Adrenal gland (tissue), 12 donors: ENCODE data around the gene HSD17B14. TPM values are rescaled to one million over a fixed set of nuclear protein-coding genes. Genes with fewer than 3 reads are reported as not detected.
"Not testable (repeated sequence)": the region's sequence is repeated elsewhere in the genome, so short reads cannot be mapped to it uniquely, and the experiment has no call there.

Experiments
- DNase-seq, 7 donors: peaks; one replicate each; pipeline ENCODE4 v3.0.0-alpha.2; 2019 to 2020
- H3K27ac ChIP-seq, 5 donors: fragments of 200-600 bp; sonication (generic) in 4 of 5; 1 replicate in 3 of 5; 2 replicates in 2 of 5; pipeline versions ENCODE4 v1.5.1 to v1.8.0; 2016 to 2020; ENCODE audit warnings: mild to moderate bottlenecking in 1 of 5
- H3K27me3 ChIP-seq: fragments of 200-600 bp; 2 replicates; pipeline ENCODE4 v1.8.0; 2021
- H3K36me3 ChIP-seq, 2 donors: fragments of 200-600 bp; replicated peaks in 1 of 2; 1 replicate in 1 of 2; 2 replicates in 1 of 2; pipeline versions ENCODE4 v1.5.1 to v1.8.0; 2018 to 2022
- H3K4me1 ChIP-seq, 2 donors: fragments of 200-600 bp; replicated peaks in 1 of 2; 1 replicate in 1 of 2; 2 replicates in 1 of 2; pipeline versions ENCODE4 v1.5.1 to v1.8.0; 2018 to 2021
- H3K4me3 ChIP-seq, 4 donors: fragments of 200-600 bp; sonication (generic) in 3 of 4; one replicate each; pipeline ENCODE4 v1.5.1; 2016 to 2018
- H3K9me3 ChIP-seq, 3 donors: fragments of 200-600 bp; sonication (generic) in 1 of 3; replicated peaks in 1 of 3; 1 replicate in 2 of 3; 2 replicates in 1 of 3; pipeline versions ENCODE4 v1.5.1 to v1.8.0; 2016 to 2021
- CTCF ChIP-seq, 6 experiments: fragments of 450-650 bp in 4 of 6; fragments of 200-600 bp in 2 of 6; sonication (generic) in 1 of 6; IDR thresholded peaks; 1 replicate in 5 of 6; 2 replicates in 1 of 6; pipeline versions ENCODE4 v1.5.1 to v1.8.0; 2016 to 2021; ENCODE audit warnings: antibody characterized with exemption in 6 of 6, mild to moderate bottlenecking in 2 of 6, moderate library complexity in 1 of 6
- POLR2A ChIP-seq, 2 donors: fragments of 450-650 bp; IDR thresholded peaks; one replicate each; pipeline ENCODE4 v1.6.1; 2017; ENCODE audit warnings: antibody characterized with exemption in 2 of 2, mild to moderate bottlenecking in 2 of 2, moderate library complexity in 1 of 2
- WGBS, 4 donors: extraction: QIAGEN DNeasy Blood & Tissue Kit in 2 of 4; methylation state at CpG; one replicate each; pipeline versions ENCODE4 v1.1.5 to v1.1.7; 2013 to 2017; 5-methylcytosine and 5-hydroxymethylcytosine counted together
- intact Hi-C, 2 donors: fragments of 100-400 bp; cut with DNase I; formaldehyde crosslinking; loops; one replicate each; pipeline versions ENCODE4 v1.14.1 to v1.15.0; 2022 to 2023
- polyA plus RNA-seq, 3 donors: library from polyadenylated mRNA; stranded (reverse); fragments of 200-250 nt in 2 of 3; fragments of 350-450 nt in 1 of 3; fragmentation: Illumina TruSeq in 1 of 3; extraction: RNeasy Lipid Tissue Mini Kit (QIAGEN cat#74804) in 1 of 3; gene quantifications; one replicate each; pipeline ENCODE4 v1.2.3, GENCODE V29; 2013 to 2014
- total RNA-seq, 9 donors: library from RNA; depleted of rRNA in 4 of 9; stranded (reverse); fragments of >200 nt in 4 of 9; fragments of 120-200 nt in 1 of 9; fragmentation: NEBNext Ultra II Directional in 1 of 9; extraction: Animal tissue kit (Norgen Biotek cat#: 25700) in 1 of 9; gene quantifications; one replicate each; pipeline versions ENCODE4 v1.1.0 to v1.2.4, GENCODE V29; 2013 to 2023
- donor health status: healthy with polysubstance abuse.
- donor health status: Bipolar disorder and iron deficiency.
- donor health status: DM: yes; HTN: yes; CAD: no.
- donor health status: DM: no; HTN: no; CAD: no.
- donor health status: DM: no; HTN: no; CAD: no.
- donor health status: DM: yes; HTN: yes; CAD: no.

The HSD17B14 gene
- total and polyA plus RNA-seq, 12 donors = 7.4 to 178 (median 40.6) TPM

- intact Hi-C loops = loop anchor here in 1 of 2 donors (10.0 kb wide), 1 partner anchor 86 kb away; the partner anchor contains the start of gene FTL
- TF ChIP-seq POLR2A (IDR thresholded peaks at IDR 0.05) = no peak
- no peak for TF ChIP-seq CTCF (IDR thresholded peaks at IDR 0.05)
These were observed 42.8 kb upstream of the HSD17B14 start for GRCh38 chr19:48879025-48879637.

GRCh38 chr19:48878196-48879024, 42.1 kb upstream of the HSD17B14 start:
- intact Hi-C loops = loop anchor here in 1 of 2 donors (10.0 kb wide), 1 partner anchor 86 kb away; the partner anchor contains the start of gene FTL
- 70 to 83% (median 74%) methylated on average over 8 to 11 of the region's 11 CpGs for WGBS, 4 donors
- H3K4me1 ChIP-seq = peaks cover 31 to 32% of the 10 kb centered on the region in 2 donors

More at GRCh38 chr19:48879025-48879637, 42.8 kb upstream of the HSD17B14 start:
- peak overlapping the region in 2 of 5 donors; percentile 30 to 60 for H3K27ac ChIP-seq
- H3K4me3 ChIP-seq = no peak overlapping the region
- H3K9me3 ChIP-seq = no peaks in the 10 kb centered on the region
- H3K27me3 ChIP-seq = no peaks in the 10 kb centered on the region
- DNase-seq = no peak
- H3K4me1 ChIP-seq = peaks cover 24 to 25% of the 10 kb centered on the region in 2 donors
- peaks cover 0 to 33% of the 10 kb centered on the region in 2 donors for H3K36me3 ChIP-seq
- WGBS, 4 donors = 92 to 96% (median 94%) methylated on average over 13 of the region's 13 CpGs

GRCh38 chr19:48877855-48878195, 41.5 kb upstream of the HSD17B14 start:
- intact Hi-C loops = loop anchor here in 1 of 2 donors (10.0 kb wide), 1 partner anchor 87 kb away; the partner anchor contains the start of gene FTL
- 74 to 81% (median 80%) methylated on average over 6 of the region's 6 CpGs for WGBS, 4 donors
- Histone ChIP-seq H3K36me3 (peaks cover 0 to 43% of the 10 kb centered on the region in 2 donors), H3K27ac (peak overlapping the region in 2 of 5 donors; percentile 58 to 60), H3K4me3 (no peak overlapping the region), H3K27me3 (no peaks in the 10 kb centered on the region), H3K9me3 (no peaks in the 10 kb centered on the region), H3K4me1 (peaks cover 34 to 35% of the 10 kb centered on the region in 2 donors)
- TF ChIP-seq POLR2A (IDR thresholded peaks at IDR 0.05) = no peak
- DNase-seq = no peak

More at GRCh38 chr19:48878196-48879024, 42.1 kb upstream of the HSD17B14 start:
- H3K27me3 ChIP-seq = no peaks in the 10 kb centered on the region
- no peak overlapping the region for H3K4me3 ChIP-seq
- TF ChIP-seq POLR2A (IDR thresholded peaks at IDR 0.05) (peak; percentile 4 to 8), CTCF (IDR thresholded peaks at IDR 0.05) (no peak)
- no peaks in the 10 kb centered on the region for H3K9me3 ChIP-seq
- peak in 6 of 7 donors; percentile 57 to 77 (median 63) for DNase-seq
- peaks cover 0 to 40% of the 10 kb centered on the region in 2 donors for H3K36me3 ChIP-seq
- H3K27ac ChIP-seq = peak overlapping the region in 2 of 5 donors; percentile 58 to 60

- peaks cover 0 to 43% of the 10 kb centered on the region in 2 donors for H3K36me3 ChIP-seq
- intact Hi-C loops = loop anchor here in 1 of 2 donors (10.0 kb wide), 1 partner anchor 88 kb away; the partner anchor contains the start of gene FTL
- DNase-seq = peak; percentile 62 to 80 (median 74)
These were observed 40.0 kb upstream of the HSD17B14 start for GRCh38 chr19:48876043-48876981.

More at GRCh38 chr19:48876043-48876981, 40.0 kb upstream of the HSD17B14 start:
- Histone ChIP-seq H3K4me3 (peak overlapping the region in 1 of 4 donors; percentile 80), H3K4me1 (peaks cover 34 to 35% of the 10 kb centered on the region in 2 donors), H3K27ac (peak overlapping the region; percentile 83 to 100 (median 99))
- TF ChIP-seq POLR2A (IDR thresholded peaks at IDR 0.05) = peak in 1 of 2 donors; percentile 71
- not testable (repeated sequence) for H3K27me3 ChIP-seq, H3K9me3 ChIP-seq
- WGBS, 4 donors = 52 to 76% (median 55%) methylated on average over 28 to 30 of the region's 30 CpGs
